Measurements from ENCODE around the gene SMOC2. TPM values are rescaled to one million over a fixed set of nuclear protein-coding genes. Genes with fewer than 3 reads are reported as not detected.

The SMOC2 gene
- total and polyA plus RNA-seq, 2 of the 4 experiments (the other 2 are of a cell fraction) = not detected

GRCh38 chr6:168585441-168585840 lies 144.5 kb downstream of the SMOC2 start:
- H3K4me3 ChIP-seq (ENCODE audit: insufficient read depth, low read depth, low read length) = no peak overlapping the region
- dilution Hi-C loops (cut with HindIII; ENCODE audit: low sequenced_read_pairs, unreplicated experiment) (no loop called here), in situ Hi-C loops (cut with MboI; ENCODE audit: low sequenced_read_pairs) (no loop called here), intact Hi-C loops (cut with micrococcal nuclease) (no loop called here)
- H3K27ac ChIP-seq (ENCODE audit: insufficient read depth, low read length) = no peak overlapping the region
- no CpG with 5 or more reads among the region's 3 CpGs for WGBS, 2 experiments (ENCODE audit: extremely low coverage in 2 of 2, insufficient read length in 1 of 2)
- H3K27me3 ChIP-seq (ENCODE audit: control insufficient read depth, insufficient read depth, low read length) = no peaks in the 10 kb centered on the region
- no peak overlapping the region for H2AK9ac ChIP-seq (replicated peaks; ENCODE audit: low read depth, low read length, poor library complexity)
- TF ChIP-seq MAZ (IDR thresholded peaks at IDR 0.05; ENCODE audit: borderline replicate concordance, low read depth, low read length) (no peak), RFX5 (IDR thresholded peaks at IDR 0.05; ENCODE audit: low read depth, low read length) (no peak)
- H4K91ac ChIP-seq (ENCODE audit: insufficient read depth, low read depth, low read length) = no peak overlapping the region
- H3K79me1 ChIP-seq (ENCODE audit: low read depth in 1 of 2, low read length in 2 of 2) = no peaks in the 10 kb centered on the region
- no peak overlapping the region for H2BK5ac ChIP-seq (ENCODE audit: low read depth, low read length, poor library complexity, severe bottlenecking)
- H3K4me1 ChIP-seq (ENCODE audit: control insufficient read depth, insufficient read depth, low read length) = no peaks in the 10 kb centered on the region
- H4K20me1 ChIP-seq (ENCODE audit: insufficient read depth, low read length) = no peaks in the 10 kb centered on the region
- CTCF ChIA-PET = no interaction called here
- H2BK20ac ChIP-seq (ENCODE audit: low read depth, low read length) = no peak overlapping the region
- H3K9me1 ChIP-seq (ENCODE audit: insufficient read depth, low read length) = no peaks in the 10 kb centered on the region
- H4K8ac ChIP-seq (ENCODE audit: low read depth in 2 of 2, low read length in 2 of 2) = no peak overlapping the region
- no peak overlapping the region for H4K5ac ChIP-seq (ENCODE audit: low read depth, low read length)
- POLR2A ChIA-PET (ENCODE audit: unreplicated experiment) = no interaction called here
- H3K9me3 ChIP-seq (ENCODE audit: control insufficient read depth, insufficient read depth, low read length) = peaks cover 34% of the 10 kb centered on the region; the same call in 1 of the 2 replicates
- H3K23ac ChIP-seq (ENCODE audit: low read depth, low read length) = no peak overlapping the region
- no peaks in the 10 kb centered on the region for H3K36me3 ChIP-seq (ENCODE audit: control insufficient read depth, insufficient read depth, low read length)
- H3K14ac ChIP-seq (replicated peaks; ENCODE audit: low read depth, low read length) = no peak overlapping the region
- ATAC-seq (ENCODE audit: low read depth) (no peak), DNase-seq (no peak)
- H2BK15ac ChIP-seq (ENCODE audit: low read depth, low read length) = no peak overlapping the region
- no peak overlapping the region for H2AK5ac ChIP-seq (ENCODE audit: low read depth, low read length)
- no peak overlapping the region for H3K56ac ChIP-seq (ENCODE audit: extremely low read depth, insufficient read depth, low read length)
- H3K18ac ChIP-seq (ENCODE audit: low read depth, low read length) = no peak overlapping the region
- no peak overlapping the region for H2AFZ ChIP-seq (replicated peaks; ENCODE audit: low read length, poor library complexity)
- H3K4ac ChIP-seq (ENCODE audit: low read depth, low read length) = no peak overlapping the region
- no TSS peak for BruUV-seq (replicated peaks)
- H3K9ac ChIP-seq (ENCODE audit: low read depth, low read length) = no peak overlapping the region
- H2BK120ac ChIP-seq (ENCODE audit: low read depth, low read length) = no peak overlapping the region
- H3K4me2 ChIP-seq (ENCODE audit: low read depth, low read length) = no peak overlapping the region

Data from IMR-90 (cell line).